T follicular helper cell (primary cell): ENCODE data around the gene TRUB2.
"Not testable (repeated sequence)": the region's sequence is repeated elsewhere in the genome, so short reads cannot be mapped to it uniquely, and the experiment has no call there.

Source experiments
- DNase-seq: peaks from one replicate; pipeline ENCODE4 v3.0.0-alpha.2; 2020; ENCODE audit warnings: low read depth

TRUB2 gene

DNA sequence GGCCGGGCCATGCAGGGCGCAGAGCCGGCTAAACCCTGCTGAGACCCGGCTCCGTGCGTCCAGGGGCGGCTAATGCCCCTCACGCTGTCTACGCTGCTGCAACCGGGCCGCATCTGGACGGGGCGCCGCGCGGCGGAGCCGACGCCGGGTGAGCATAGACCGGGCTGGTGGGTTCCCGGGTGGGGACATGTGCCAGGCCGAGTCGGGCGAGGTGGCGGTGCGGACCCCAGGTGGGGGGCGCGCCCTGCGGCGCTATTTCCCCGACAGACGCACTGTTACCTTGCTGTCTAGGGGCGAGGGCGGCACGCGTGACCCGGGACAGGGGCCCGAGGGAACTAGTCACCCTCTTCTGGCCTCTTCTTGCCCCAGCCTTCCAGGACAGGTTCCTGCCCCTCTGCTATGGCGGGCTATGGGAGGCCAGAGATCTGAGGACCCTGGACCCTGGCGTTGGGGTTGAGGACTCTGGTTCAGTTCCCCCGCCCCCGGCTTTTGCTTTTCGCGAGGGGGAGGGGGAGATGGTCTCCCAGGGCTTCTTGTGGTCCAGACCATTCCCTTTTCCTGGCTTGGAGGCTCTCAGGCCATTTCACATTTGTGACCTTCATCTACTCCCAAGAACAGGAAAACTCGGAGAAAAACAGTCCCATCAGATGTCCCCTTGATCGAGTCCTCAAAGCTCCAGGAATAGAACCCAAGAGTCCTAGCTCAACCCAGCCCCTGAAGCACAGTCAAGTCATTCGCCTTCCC, 18.6 kb upstream of the TRUB2 start:
- no peak for DNase-seq

DNA sequence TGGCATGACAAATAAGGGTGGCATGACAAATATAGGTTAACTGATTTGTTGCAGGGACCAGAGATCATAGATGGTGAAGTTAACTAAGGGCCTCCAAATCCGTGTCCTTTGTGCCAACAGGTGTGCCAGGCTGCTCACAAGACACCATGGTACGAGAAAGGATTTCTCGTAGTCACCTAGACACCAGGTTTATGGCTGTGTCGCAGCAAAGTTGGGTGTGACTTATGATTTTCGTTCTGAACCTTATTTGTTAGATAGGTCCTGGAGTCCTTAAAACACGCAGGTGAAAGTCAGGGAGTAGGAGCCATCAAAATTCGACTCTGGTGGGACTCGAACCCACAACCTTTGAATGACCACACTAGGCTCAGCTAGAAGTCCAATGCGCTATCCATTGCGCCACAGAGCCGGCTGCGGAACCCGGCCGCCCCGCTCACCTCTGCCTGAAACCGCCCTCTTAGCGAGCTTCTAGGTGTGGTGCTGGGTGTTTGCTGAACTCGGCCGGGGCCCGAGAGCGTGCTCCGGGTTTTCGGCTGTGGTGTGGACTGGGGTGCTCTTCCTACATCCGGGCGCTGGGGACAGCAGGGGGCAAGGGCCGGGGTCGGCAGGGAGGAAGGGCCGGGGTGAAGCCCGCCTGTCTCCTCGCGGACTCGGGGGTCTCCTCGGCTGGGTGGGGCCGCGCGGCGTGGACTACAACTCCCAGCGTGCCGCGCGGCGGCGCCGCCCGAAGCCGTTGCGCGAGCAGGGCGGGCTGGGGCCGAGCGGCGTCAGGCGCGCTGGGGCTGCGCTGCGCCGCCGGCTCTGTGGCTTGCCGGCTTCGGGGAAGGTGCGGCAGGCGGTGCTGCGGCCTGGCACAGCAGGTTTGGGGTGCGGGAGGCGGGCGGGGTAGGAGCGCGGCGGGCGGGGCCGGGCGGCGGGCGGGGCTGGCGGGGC, 17.8 kb upstream of the TRUB2 start, which contains the start of gene SLC27A4:
Gene SLC27A4, plus strand, starts transcription at position 767 of the 930 bp plus-strand sequence. CDS start 2,606 bp downstream, outside the sequence.
- peak; percentile 74 for DNase-seq

GRCh38 chr9:128338852-128339614, 16.8 kb upstream of the TRUB2 start:
- not testable (repeated sequence) for DNase-seq

- no peak for DNase-seq
These were observed 15.7 kb upstream of the TRUB2 start for GRCh38 chr9:128337936-128338335.

DNA sequence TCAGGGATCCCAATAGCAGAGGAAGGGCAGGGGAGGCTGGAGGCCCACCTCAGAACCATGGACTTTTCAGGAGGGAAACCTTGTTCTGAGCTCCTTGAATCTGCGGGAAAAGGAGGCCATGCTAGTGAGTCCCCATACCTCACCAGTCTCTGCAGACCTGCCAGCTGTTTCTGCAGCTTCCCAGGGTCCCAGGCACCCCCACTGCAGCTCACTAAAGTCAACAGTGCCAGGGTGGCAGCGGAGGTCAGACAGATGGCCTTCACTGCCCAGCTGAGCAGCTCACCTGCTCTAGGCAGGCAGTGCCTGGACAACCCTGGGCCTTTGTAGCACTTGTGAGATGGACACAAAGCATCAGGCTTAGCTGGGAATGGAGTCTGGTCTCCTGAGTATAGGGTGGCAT, 13.7 kb upstream of the TRUB2 start:
- no peak for DNase-seq

DNA sequence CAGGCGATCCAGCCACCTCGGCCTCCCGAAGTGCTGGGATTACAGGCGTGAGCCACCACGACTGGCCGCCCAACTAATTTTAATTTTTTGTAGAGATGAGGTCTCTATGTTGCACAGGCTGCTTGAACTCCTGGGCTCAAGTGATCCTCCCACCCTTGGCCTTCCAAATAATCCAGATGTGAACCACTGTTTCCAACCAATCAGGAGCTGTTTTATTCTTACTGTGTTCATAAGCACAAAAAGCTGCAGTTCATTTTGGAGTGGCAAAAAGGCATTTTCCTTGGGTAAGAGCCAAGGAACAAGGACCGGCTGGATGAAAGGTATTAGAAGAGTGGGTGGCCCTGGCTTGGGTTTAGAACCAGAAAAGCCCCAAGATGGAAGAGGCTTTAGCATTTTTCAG, 12.9 kb upstream of the TRUB2 start:
- DNase-seq: no peak

- DNase-seq: no peak
These were observed 11.2 kb upstream of the TRUB2 start for GRCh38 chr9:128333451-128333869.

DNA sequence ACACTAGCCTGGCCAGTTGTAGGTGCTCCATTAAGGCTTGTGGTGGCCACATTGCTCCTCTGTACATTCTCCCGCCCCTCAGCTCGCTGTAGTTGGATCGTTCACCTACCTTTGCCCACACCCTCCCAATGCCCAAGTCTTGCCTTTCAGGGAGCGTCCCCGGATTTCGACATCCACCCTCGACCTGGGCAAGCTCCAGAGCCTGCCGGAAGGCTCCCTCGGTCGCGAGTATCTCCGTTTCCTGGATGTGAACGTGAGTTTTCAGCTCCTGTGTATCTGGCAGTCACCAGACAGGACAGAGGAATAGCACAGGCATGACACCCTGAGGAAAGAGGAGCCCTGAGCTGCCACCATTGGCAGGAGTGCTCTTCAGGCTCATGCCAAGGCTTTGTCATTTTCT, 3.4 kb upstream of the TRUB2 start:
- no peak for DNase-seq

DNA sequence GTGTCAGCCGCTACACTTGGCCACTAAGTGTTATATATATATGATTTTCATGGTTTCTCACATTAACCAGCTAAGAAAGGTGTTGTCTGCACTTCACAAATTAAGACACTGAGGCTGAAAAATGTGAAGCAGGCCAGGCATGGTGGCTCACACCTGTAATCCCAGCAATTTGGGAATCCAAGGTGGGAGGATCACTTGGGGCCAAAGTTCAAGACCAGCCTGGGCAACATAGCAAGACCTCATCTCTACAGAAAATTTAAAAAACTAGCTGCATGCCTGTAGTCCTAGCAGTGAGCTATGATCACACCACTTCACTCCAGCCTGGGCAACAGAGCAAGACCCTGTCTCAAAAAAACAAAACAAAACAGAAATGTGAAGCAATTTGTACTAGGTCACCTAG, 2.2 kb upstream of the TRUB2 start:
- no peak for DNase-seq

- no peak for DNase-seq
These were observed 1.5 kb upstream of the TRUB2 start for GRCh38 chr9:128323791-128324190.

DNA sequence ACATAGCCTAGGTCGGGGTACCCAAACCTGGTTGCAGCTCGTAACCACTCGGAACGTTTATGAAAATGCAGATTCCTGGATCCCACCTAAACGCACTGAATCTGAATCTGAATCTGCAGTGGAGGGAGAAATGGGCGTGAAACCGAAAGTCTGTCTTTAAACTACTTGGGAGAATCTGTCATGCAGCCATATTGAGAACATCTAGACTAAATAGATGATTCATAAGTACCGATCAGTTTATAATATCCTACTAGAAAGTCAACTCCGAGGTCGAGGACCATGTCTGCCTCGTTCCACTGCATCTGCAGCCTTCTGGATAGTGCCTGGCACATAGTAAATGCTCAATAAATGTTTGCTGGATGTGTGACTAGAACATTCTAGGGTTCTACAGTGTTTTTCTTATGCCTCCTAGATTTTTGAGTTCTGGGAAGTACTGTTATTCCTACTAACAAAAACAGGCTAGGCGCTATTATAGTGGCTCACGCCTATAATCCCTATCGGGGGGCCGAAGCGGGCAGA, 1.0 kb upstream of the TRUB2 start:
- no peak for DNase-seq

DNA sequence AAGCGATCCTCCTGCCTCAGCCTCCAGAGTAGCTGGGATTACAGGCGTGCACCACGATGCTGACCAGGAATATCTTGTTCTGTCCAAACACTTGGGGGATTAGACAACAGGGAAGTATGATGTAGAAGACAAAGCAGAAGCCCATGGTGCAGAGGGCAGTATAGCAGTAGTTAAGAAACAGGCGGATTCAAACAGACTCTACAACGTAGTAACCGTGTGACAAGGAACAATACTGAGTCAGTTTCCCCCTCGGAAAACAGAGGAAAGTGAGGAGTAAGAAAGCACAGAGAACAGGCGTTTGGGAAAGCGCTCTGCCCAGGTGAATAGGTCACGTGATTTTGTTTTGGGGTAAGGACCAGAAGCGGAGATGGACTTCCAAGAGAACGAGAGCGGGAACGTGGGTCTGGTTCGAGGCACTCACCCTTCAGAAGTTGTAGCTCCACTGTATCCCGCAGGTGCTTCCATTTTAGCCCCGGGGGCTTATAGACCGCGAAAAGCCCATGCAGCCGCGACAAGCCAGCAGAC, 306 bp downstream of the TRUB2 start:
- no peak for DNase-seq

DNA sequence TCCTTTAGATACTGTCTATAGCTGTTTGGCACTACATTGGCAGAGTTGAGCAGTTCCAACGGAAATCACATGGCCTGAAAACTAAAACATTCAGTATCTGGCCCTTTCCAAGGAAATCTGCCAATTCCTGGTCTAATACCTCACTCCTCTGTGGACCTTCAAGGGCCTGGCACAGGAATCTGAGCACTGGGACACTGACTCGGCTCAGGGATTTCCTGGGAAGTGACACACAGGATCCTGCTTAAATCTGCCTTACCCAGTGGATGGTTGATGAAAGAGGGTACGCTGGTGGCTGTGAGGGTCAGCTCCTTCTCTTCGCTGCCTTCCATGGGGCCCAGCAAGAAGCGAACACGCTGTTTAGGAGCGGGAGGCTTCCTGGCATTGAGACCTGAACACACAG, 904 bp downstream of the TRUB2 start:
- DNase-seq: no peak

DNA sequence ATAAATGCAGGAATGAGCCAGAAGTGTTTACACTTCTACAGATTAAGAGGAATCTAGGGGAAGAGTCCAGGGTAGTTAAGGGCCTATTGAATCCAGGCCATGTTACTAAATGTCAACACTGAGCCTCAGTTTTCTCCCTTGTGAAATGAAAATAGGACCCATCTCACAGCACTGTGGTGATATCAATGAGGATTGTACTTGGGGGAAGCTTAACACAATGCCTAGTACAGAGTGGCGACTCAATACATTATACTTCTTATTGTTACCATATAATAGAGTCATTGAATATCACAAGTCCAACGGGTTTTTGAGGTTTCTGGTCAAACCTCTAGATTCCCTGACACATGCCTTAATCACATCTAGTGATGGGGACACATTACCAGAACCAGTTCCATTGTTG, 4.6 kb downstream of the TRUB2 start:
- no peak for DNase-seq

DNA sequence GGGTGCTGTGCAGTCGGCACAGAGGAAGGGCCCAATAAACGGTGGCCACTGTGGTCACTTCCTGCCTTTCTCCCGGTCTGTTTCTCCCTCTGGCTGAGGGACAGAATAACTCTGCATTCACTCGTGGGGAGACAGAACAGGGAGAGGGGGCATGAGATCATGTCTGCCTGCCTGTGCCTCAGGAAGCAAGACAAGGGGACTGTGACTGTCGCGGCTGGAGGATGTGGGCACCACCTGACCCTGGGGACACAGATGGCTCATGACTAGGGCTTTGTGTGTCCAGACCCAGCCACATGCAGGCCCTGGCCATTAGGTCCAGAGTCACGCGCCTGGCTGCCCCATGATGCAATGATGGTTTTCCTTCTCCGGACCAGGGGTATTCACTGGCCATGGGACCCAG, 5.8 kb downstream of the TRUB2 start:
- DNase-seq: no peak

GRCh38 chr9:128314697-128315096, 7.5 kb downstream of the TRUB2 start:
- no peak for DNase-seq

GRCh38 chr9:128310461-128310860, 11.8 kb downstream of the TRUB2 start:
- DNase-seq: no peak

- DNase-seq: no peak
These were observed 12.7 kb downstream of the TRUB2 start for GRCh38 chr9:128309551-128309950.

GRCh38 chr9:128304971-128305288, 17.3 kb downstream of the TRUB2 start:
- DNase-seq: no peak

- DNase-seq: no peak
These were observed 17.9 kb downstream of the TRUB2 start for GRCh38 chr9:128304136-128304970.
